Mesenchymal stem cell (in vitro differentiated cells and primary cell): ENCODE data around the gene SSH3.

ENCODE experiments used
- DNase-seq: peaks from one replicate; pipeline ENCODE4 v3.0.0-alpha.2; 2013
- H2AFZ ChIP-seq: one replicate; pipeline ENCODE4 v1.6.1; 2013; ENCODE audit warnings: low read depth, mild to moderate bottlenecking, control low read depth, inconsistent platforms, low read length, moderate library complexity
- H2AK5ac ChIP-seq: 2 replicates; pipeline ENCODE4 v1.6.1; 2013; ENCODE audit warnings: low read length, moderate library complexity, mild to moderate bottlenecking, inconsistent platforms; ENCODE audit not compliant: severe bottlenecking
- H2BK120ac ChIP-seq: one replicate; pipeline ENCODE4 v1.6.1; 2013; ENCODE audit warnings: low read depth, mild to moderate bottlenecking, inconsistent platforms, low read length, moderate library complexity
- H2BK12ac ChIP-seq, 2 experiments: one replicate each; pipeline ENCODE4 v1.6.1; 2013; ENCODE audit warnings: inconsistent platforms in 2 of 2, low read length in 2 of 2, mild to moderate bottlenecking in 2 of 2, moderate library complexity in 2 of 2, control low read depth in 1 of 2
- H2BK15ac ChIP-seq: one replicate; pipeline ENCODE4 v1.6.1; 2013; ENCODE audit warnings: mild to moderate bottlenecking, low read depth, inconsistent platforms; ENCODE audit not compliant: poor library complexity, severe bottlenecking
- H2BK5ac ChIP-seq: 2 replicates; pipeline ENCODE4 v1.6.1; 2013; ENCODE audit warnings: low read depth, mild to moderate bottlenecking, low read length, control low read depth, inconsistent platforms; ENCODE audit not compliant: poor library complexity, severe bottlenecking
- H3K14ac ChIP-seq, 2 experiments: one replicate each; pipeline ENCODE4 v1.6.1; 2013; ENCODE audit warnings: inconsistent platforms in 2 of 2, low read length in 2 of 2, control low read depth in 1 of 2, mild to moderate bottlenecking in 1 of 2, moderate library complexity in 1 of 2
- H3K18ac ChIP-seq, 2 experiments: one replicate each; pipeline ENCODE4 v1.6.1; 2013; ENCODE audit warnings: inconsistent platforms in 2 of 2, low read length in 2 of 2, control low read depth in 1 of 2, low read depth in 1 of 2, mild to moderate bottlenecking in 1 of 2
- H3K23ac ChIP-seq, 2 experiments: one replicate each; pipeline ENCODE4 v1.6.1; 2013; ENCODE audit warnings: inconsistent platforms in 2 of 2, low read length in 2 of 2, mild to moderate bottlenecking in 2 of 2, moderate library complexity in 2 of 2, control low read depth in 1 of 2
- H3K27ac ChIP-seq: 2 replicates; pipeline ENCODE4 v1.5.1; 2013; ENCODE audit warnings: mild to moderate bottlenecking, moderate library complexity, low read length, control low read depth, inconsistent platforms; ENCODE audit not compliant: poor library complexity, severe bottlenecking
- H3K27me3 ChIP-seq, 2 experiments: 2 replicates each; pipeline versions ENCODE4 v1.6.1 to v1.7.0; 2013; ENCODE audit warnings: low read length in 2 of 2, mild to moderate bottlenecking in 2 of 2, moderate library complexity in 2 of 2, control low read depth in 1 of 2, inconsistent platforms in 1 of 2; ENCODE audit not compliant: control insufficient read depth in 1 of 2, insufficient read depth in 1 of 2
- H3K36me3 ChIP-seq, 2 experiments: 2 replicates each; pipeline versions ENCODE4 v1.6.1 to v1.7.0; 2013; ENCODE audit warnings: low read length in 2 of 2, control low read depth in 1 of 2, inconsistent platforms in 1 of 2, low read depth in 1 of 2, mild to moderate bottlenecking in 1 of 2; ENCODE audit not compliant: insufficient read depth in 2 of 2, control insufficient read depth in 1 of 2
- H3K4ac ChIP-seq, 2 experiments: one replicate each; pipeline ENCODE4 v1.6.1; 2013; ENCODE audit warnings: inconsistent platforms in 2 of 2, low read length in 2 of 2, mild to moderate bottlenecking in 2 of 2, moderate library complexity in 2 of 2, control low read depth in 1 of 2, low read depth in 1 of 2
- H3K4me1 ChIP-seq: 2 replicates; pipeline ENCODE4 v1.6.1; 2013; ENCODE audit warnings: low read depth, low read length, control low read depth; ENCODE audit not compliant: control insufficient read depth, insufficient read depth
- H3K4me2 ChIP-seq: 2 replicates; pipeline ENCODE4 v1.6.1; 2013; ENCODE audit warnings: low read length, mild to moderate bottlenecking, inconsistent platforms; ENCODE audit not compliant: poor library complexity, severe bottlenecking
- H3K4me3 ChIP-seq, 2 experiments: 2 replicates each; pipeline versions ENCODE4 v1.5.1 to v1.7.0; 2013; ENCODE audit warnings: low read length in 2 of 2, mild to moderate bottlenecking in 2 of 2, control low read depth in 1 of 2, low read depth in 1 of 2; ENCODE audit not compliant: insufficient read depth in 1 of 2
- H3K79me1 ChIP-seq: replicated peaks from 2 replicates; pipeline ENCODE4 v1.6.1; 2013; ENCODE audit warnings: mild to moderate bottlenecking, control low read depth, low read length, inconsistent platforms; ENCODE audit not compliant: poor library complexity, severe bottlenecking
- H3K9ac ChIP-seq: 2 replicates; pipeline ENCODE4 v1.7.0; 2013; ENCODE audit warnings: mild to moderate bottlenecking, low read length, moderate library complexity
- H3K9me3 ChIP-seq: 2 replicates; pipeline ENCODE4 v1.7.0; 2013; ENCODE audit warnings: mild to moderate bottlenecking, low read length; ENCODE audit not compliant: control insufficient read depth
- H4K8ac ChIP-seq: one replicate; pipeline ENCODE4 v1.6.1; 2013; ENCODE audit warnings: inconsistent platforms, mild to moderate bottlenecking, low read length, moderate library complexity
- H4K91ac ChIP-seq: one replicate; pipeline ENCODE4 v1.6.1; 2013; ENCODE audit warnings: mild to moderate bottlenecking, low read length, inconsistent platforms
- WGBS: methylation state at CpG from one replicate; pipeline ENCODE4 v1.1.7; 2013; ENCODE audit warnings: mixed read lengths; 5-methylcytosine and 5-hydroxymethylcytosine counted together

The SSH3 gene

GRCh38 chr11:67274768-67275605 is 28.3 kb upstream of the SSH3 start:
- peaks cover 52% of the 10 kb centered on the region for H3K4me1 ChIP-seq
- no peak overlapping the region for H3K4me3 ChIP-seq
- H3K4me2 ChIP-seq = no peak overlapping the region
- peak overlapping the region; percentile 48 for H4K8ac ChIP-seq
- H2AK5ac ChIP-seq = no peak overlapping the region
- no peak overlapping the region for H2BK12ac ChIP-seq
- peak overlapping the region; percentile 55 for H2BK120ac ChIP-seq
- 80% methylated on average over 35 of the region's 35 CpGs for WGBS
- no peak overlapping the region for H3K9ac ChIP-seq
- H3K27ac ChIP-seq = no peak overlapping the region
- H3K4ac ChIP-seq = peak overlapping the region in 1 of 2 experiments; percentile 31
- H3K23ac ChIP-seq = no peak overlapping the region
- no peak overlapping the region for H2AFZ ChIP-seq
- H3K9me3 ChIP-seq = no peaks in the 10 kb centered on the region
- H3K79me1 ChIP-seq = peaks cover 47% of the 10 kb centered on the region
- peak overlapping the region; percentile 31 for H4K91ac ChIP-seq
- DNase-seq = no peak
- no peaks in the 10 kb centered on the region for H3K27me3 ChIP-seq
- no peak overlapping the region for H3K14ac ChIP-seq
- no peak overlapping the region for H2BK5ac ChIP-seq
- peak overlapping the region; percentile 55 for H2BK15ac ChIP-seq
- peaks cover 10 to 71% of the 10 kb centered on the region in 2 experiments for H3K36me3 ChIP-seq
- H3K18ac ChIP-seq = peak overlapping the region in 1 of 2 experiments; percentile 33

- peak overlapping the region; percentile 48 for H4K8ac ChIP-seq
- H2AK5ac ChIP-seq = no peak overlapping the region
- peak overlapping the region in 1 of 2 experiments; percentile 64 for H2BK12ac ChIP-seq
- no peak overlapping the region for H2AFZ ChIP-seq
- no peak overlapping the region for H3K9ac ChIP-seq
- peak overlapping the region; percentile 77 for H4K91ac ChIP-seq
- H2BK5ac ChIP-seq = no peak overlapping the region
- H2BK15ac ChIP-seq = peak overlapping the region; percentile 26
- peaks cover 18 to 79% of the 10 kb centered on the region in 2 experiments for H3K36me3 ChIP-seq
- no peaks in the 10 kb centered on the region for H3K9me3 ChIP-seq
- H3K4ac ChIP-seq = no peak overlapping the region
- H2BK120ac ChIP-seq = no peak overlapping the region
- no peak overlapping the region for H3K27ac ChIP-seq
- peak overlapping the region; percentile 18 to 48 for H3K18ac ChIP-seq
- no peak overlapping the region for H3K14ac ChIP-seq
- no peak for DNase-seq
- WGBS = 96% methylated on average over 17 of the region's 17 CpGs
- peaks cover 55% of the 10 kb centered on the region for H3K79me1 ChIP-seq
- no peaks in the 10 kb centered on the region for H3K27me3 ChIP-seq
- peaks cover 43% of the 10 kb centered on the region for H3K4me1 ChIP-seq
- H3K4me3 ChIP-seq = no peak overlapping the region
- H3K4me2 ChIP-seq = no peak overlapping the region
- peak overlapping the region in 1 of 2 experiments; percentile 86 for H3K23ac ChIP-seq
These were observed 27.5 kb upstream of the SSH3 start for GRCh38 chr11:67275606-67276409.

- peak overlapping the region; percentile 89 for H4K91ac ChIP-seq
- no peak overlapping the region for H3K27ac ChIP-seq
- H3K36me3 ChIP-seq = peaks cover 27 to 88% of the 10 kb centered on the region in 2 experiments
- no peaks in the 10 kb centered on the region for H3K9me3 ChIP-seq
- H2BK15ac ChIP-seq = no peak overlapping the region
- peak overlapping the region; percentile 87 to 89 for H3K4ac ChIP-seq
- H3K9ac ChIP-seq = peak overlapping the region; percentile 87
- H3K4me2 ChIP-seq = no peak overlapping the region
- H3K23ac ChIP-seq = peak overlapping the region in 1 of 2 experiments; percentile 89
- peaks cover 34% of the 10 kb centered on the region for H3K4me1 ChIP-seq
- H3K4me3 ChIP-seq = peak overlapping the region in 1 of 2 experiments; percentile 77
- peak overlapping the region; percentile 61 to 75 for H2BK12ac ChIP-seq
- 67% methylated on average over 16 of the region's 16 CpGs for WGBS
- H3K18ac ChIP-seq = peak overlapping the region; percentile 56 to 88
- H3K79me1 ChIP-seq = peaks cover 60% of the 10 kb centered on the region
- peak overlapping the region; percentile 42 for H2BK120ac ChIP-seq
- no peak overlapping the region for H2AFZ ChIP-seq
- peak overlapping the region; percentile 59 for H2AK5ac ChIP-seq
- peak overlapping the region in 1 of 2 experiments; percentile 82 for H3K14ac ChIP-seq
- no peaks in the 10 kb centered on the region for H3K27me3 ChIP-seq
- H2BK5ac ChIP-seq = no peak overlapping the region
- DNase-seq = no peak
- peak overlapping the region; percentile 74 for H4K8ac ChIP-seq
These were observed 26.5 kb upstream of the SSH3 start for GRCh38 chr11:67276781-67277230.
